A673 (cell line): Measurements from ENCODE around the gene EEF1B2. TPM values are rescaled to one million over a fixed set of nuclear protein-coding genes. Genes with fewer than 3 reads are reported as not detected.

ENCODE experiments used
- BruUV-seq: library from RNA; stranded (reverse); fragments of 400-500 nt; replicated peaks from 2 replicates; lab custom pipeline; 2021; lab: Mats Ljungman, UMichigan
- CTCF ChIA-PET: fragments of 300-600 bp; sonication (Branson Sonifier 250); formaldehyde crosslinking; loops from one replicate; lab custom pipeline; 2022; ENCODE audit warnings: antibody characterized with exemption; lab: Charles Lee
- POLR2A ChIA-PET: fragments of 300-600 bp; sonication (Branson Sonifier 250); formaldehyde crosslinking; loops from one replicate; lab custom pipeline; 2022; ENCODE audit warnings: antibody characterized with exemption; ENCODE audit not compliant: low non-redundant PET; lab: Charles Lee
- DNase-seq: peaks from one replicate; pipeline ENCODE4 v3.0.0-alpha.2; 2015; ENCODE audit warnings: low spot score
- H3K27ac ChIP-seq: fragments of 200-600 bp; sonication (generic); 2 replicates; pipeline ENCODE4 v1.5.1; 2016; ENCODE audit warnings: mixed run types, low read depth, mild to moderate bottlenecking, mixed read lengths, antibody characterized with exemption, low read length; ENCODE audit not compliant: poor library complexity, severe bottlenecking
- H3K27me3 ChIP-seq: fragments of 200-600 bp; sonication (generic); replicated peaks from 2 replicates; pipeline ENCODE4 v1.6.1; 2017; ENCODE audit warnings: mixed run types, low read depth, mild to moderate bottlenecking, mixed read lengths, antibody characterized with exemption, low read length; ENCODE audit not compliant: insufficient read depth, poor library complexity
- H3K36me3 ChIP-seq: fragments of 200-600 bp; sonication (generic); 2 replicates; pipeline ENCODE4 v1.6.1; 2016; ENCODE audit warnings: mixed run types, mild to moderate bottlenecking, mixed read lengths, antibody characterized with exemption, low read length; ENCODE audit not compliant: insufficient read depth, poor library complexity, severe bottlenecking
- H3K4me1 ChIP-seq: fragments of 200-600 bp; sonication (generic); 2 replicates; pipeline ENCODE4 v1.6.1; 2017; ENCODE audit warnings: mixed run types, mild to moderate bottlenecking, mixed read lengths, antibody characterized with exemption, low read length; ENCODE audit not compliant: insufficient read depth, poor library complexity, severe bottlenecking
- H3K4me3 ChIP-seq: fragments of 200-600 bp; sonication (generic); 2 replicates; pipeline ENCODE4 v1.5.1; 2016; ENCODE audit warnings: low read depth, mixed run types, mild to moderate bottlenecking, mixed read lengths, low read length; ENCODE audit not compliant: poor library complexity, severe bottlenecking
- H3K9me3 ChIP-seq: fragments of 200-600 bp; sonication (generic); 2 replicates; pipeline ENCODE4 v1.6.1; 2016; ENCODE audit warnings: mixed run types, low read depth, mild to moderate bottlenecking, mixed read lengths, antibody characterized with exemption, low read length; ENCODE audit not compliant: poor library complexity, severe bottlenecking
- CTCF ChIP-seq: fragments of 300-800, 200-600 bp; sonication (generic); conservative IDR thresholded peaks from 2 replicates; pipeline ENCODE4 v1.5.1; 2017; ENCODE audit warnings: low read depth, mild to moderate bottlenecking, antibody characterized with exemption, low read length, moderate library complexity, mixed read lengths
- EZH2 ChIP-seq: fragments of 200-600 bp; sonication (generic); IDR thresholded peaks from 2 replicates; pipeline ENCODE4 v1.6.1; 2017; ENCODE audit warnings: borderline replicate concordance, low read depth, mild to moderate bottlenecking, mixed read lengths, antibody characterized with exemption, low read length; ENCODE audit not compliant: poor library complexity, severe bottlenecking
- intact Hi-C: fragments of 100-400 bp; cut with micrococcal nuclease; formaldehyde crosslinking; loops from one replicate; pipeline ENCODE4 v1.10.0; 2022; ENCODE audit not compliant: unreplicated experiment
- total RNA-seq: library from RNA; stranded (reverse); gene quantifications from 2 replicates; pipeline ENCODE4 v1.2.3, GENCODE V29; 2021

Gene EEF1B2
- total RNA-seq, 1 experiment from 2014 or later: 629 TPM

- Histone ChIP-seq H3K9me3 (no peaks in the 10 kb centered on the region), H3K4me1 (no peaks in the 10 kb centered on the region), H3K27me3 (no peaks in the 10 kb centered on the region), H3K36me3 (peaks cover 85% of the 10 kb centered on the region), H3K4me3 (no peak overlapping the region), H3K27ac (no peak overlapping the region)
- CTCF ChIA-PET: no interaction called here
- no TSS peak for BruUV-seq
- TF ChIP-seq CTCF (no peak), EZH2 (no peak)
- no peak for DNase-seq
- POLR2A ChIA-PET: no interaction called here
- intact Hi-C loops: no loop called here
Observed at GRCh38 chr2:206125901-206126300, 33.8 kb upstream of the EEF1B2 start.

DNA sequence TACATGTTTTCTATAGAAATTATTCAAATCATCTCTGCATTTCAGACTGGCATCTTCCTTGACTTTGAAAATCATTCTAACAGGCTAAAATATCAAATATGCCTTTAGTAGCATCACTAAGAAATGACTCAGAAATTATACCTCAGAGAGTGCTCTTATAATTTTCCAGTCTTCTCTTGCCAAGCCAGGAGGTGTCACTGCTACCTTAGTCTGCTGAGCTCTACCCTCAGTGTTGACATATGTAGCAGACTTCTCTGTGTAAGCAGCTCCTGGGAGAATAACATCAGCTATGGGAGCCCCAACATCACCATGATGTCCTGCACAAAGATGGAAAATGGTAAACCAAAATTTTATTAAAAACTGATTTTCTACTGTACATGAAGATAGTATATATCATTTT lies 32.0 kb upstream of the EEF1B2 start:
- ChIA-PET POLR2A (interaction anchor here (0.5 kb wide), 1 partner anchor 43 kb away, joined by 3 read pairs; no protein-coding TSS in a partner anchor), CTCF (no interaction called here)
- DNase-seq: no peak
- no peaks in the 10 kb centered on the region for H3K27me3 ChIP-seq
- no peaks in the 10 kb centered on the region for H3K9me3 ChIP-seq
- H3K4me3 ChIP-seq: no peak overlapping the region
- BruUV-seq: no TSS peak
- H3K4me1 ChIP-seq: no peaks in the 10 kb centered on the region
- TF ChIP-seq EZH2 (no peak), CTCF (0 out of 2 replicates have a peak, but pooled peaks have one; percentile 10)
- intact Hi-C loops: no loop called here
- H3K27ac ChIP-seq: no peak overlapping the region
- H3K36me3 ChIP-seq: peaks cover 80% of the 10 kb centered on the region

- no peak for TF ChIP-seq EZH2
- TF ChIP-seq CTCF: no peak
- H3K36me3 ChIP-seq: peaks cover 81% of the 10 kb centered on the region
- ChIA-PET POLR2A (no interaction called here), CTCF (no interaction called here)
- no peak overlapping the region for H3K27ac ChIP-seq
- intact Hi-C loops: no loop called here
- DNase-seq: no peak
- H3K9me3 ChIP-seq: no peaks in the 10 kb centered on the region
- BruUV-seq: no TSS peak
- H3K27me3 ChIP-seq: no peaks in the 10 kb centered on the region
- no peak overlapping the region for H3K4me3 ChIP-seq
- no peaks in the 10 kb centered on the region for H3K4me1 ChIP-seq
Observed at GRCh38 chr2:206143451-206143850, 16.2 kb upstream of the EEF1B2 start.
